Measurements from ENCODE around the gene TPCN2. TPM values are rescaled to one million over a fixed set of nuclear protein-coding genes. Genes with fewer than 3 reads are reported as not detected.

The TPCN2 gene
- polyA plus RNA-seq, 2 donors: 6.5 to 12.1 TPM

DNA sequence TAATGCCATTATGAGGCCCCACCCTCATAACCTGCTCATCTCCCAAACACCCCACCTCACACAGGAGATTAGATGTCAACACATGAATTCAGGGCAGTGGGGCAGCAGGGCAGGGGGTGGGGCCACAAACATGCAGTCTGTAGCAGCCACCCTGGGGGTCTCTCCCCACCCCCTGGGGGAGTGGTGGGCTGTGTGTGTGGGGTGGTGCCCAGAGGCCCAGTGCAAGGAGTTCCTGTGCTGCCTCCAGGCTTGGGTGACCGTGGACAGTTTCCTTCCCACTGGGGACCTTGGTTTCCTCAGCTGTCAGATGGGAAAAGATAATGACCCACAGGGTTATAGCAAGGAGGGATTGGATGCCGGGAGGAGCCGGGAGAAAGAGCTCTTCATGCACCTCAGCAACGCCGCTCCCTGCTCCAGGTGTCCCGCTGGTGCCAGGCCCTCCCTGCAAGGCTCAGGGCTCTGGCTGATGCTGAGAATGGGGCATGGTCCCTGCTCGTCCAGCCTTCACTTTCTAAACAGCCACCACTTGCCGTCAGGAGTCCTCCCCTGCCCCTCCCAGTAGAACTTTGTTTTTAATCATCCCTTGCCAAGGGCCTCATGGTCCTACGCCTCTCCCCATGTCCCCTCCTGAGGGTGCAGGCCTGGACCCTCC is 33.7 kb upstream of the TPCN2 start:
- Histone ChIP-seq H3K36me3 (ENCODE audit: control insufficient read depth in 2 of 2, insufficient read depth in 2 of 2, low read length in 1 of 2) (no peaks in the 10 kb centered on the region), H3K4me3 (ENCODE audit: low read depth in 1 of 2, low read length in 2 of 2) (no peak overlapping the region), H3K9me3 (ENCODE audit: control insufficient read depth in 2 of 2, insufficient read depth in 1 of 2, low read depth in 1 of 2, low read length in 1 of 2) (peaks cover 0 to 2% of the 10 kb centered on the region in 2 donors), H3K4me1 (ENCODE audit: control insufficient read depth in 2 of 2, insufficient read depth in 2 of 2, low read length in 1 of 2) (peaks cover 4 to 11% of the 10 kb centered on the region in 2 donors), H3K27me3 (ENCODE audit: control insufficient read depth in 1 of 2, insufficient read depth in 2 of 2, low read length in 2 of 2) (no peaks in the 10 kb centered on the region), H3K27ac (ENCODE audit: low read depth in 2 of 2, low read length in 1 of 2) (peak overlapping the region; percentile 80 to 84)
- 68 to 71% methylated on average over 9 of the region's 9 CpGs for WGBS, 2 donors

DNA sequence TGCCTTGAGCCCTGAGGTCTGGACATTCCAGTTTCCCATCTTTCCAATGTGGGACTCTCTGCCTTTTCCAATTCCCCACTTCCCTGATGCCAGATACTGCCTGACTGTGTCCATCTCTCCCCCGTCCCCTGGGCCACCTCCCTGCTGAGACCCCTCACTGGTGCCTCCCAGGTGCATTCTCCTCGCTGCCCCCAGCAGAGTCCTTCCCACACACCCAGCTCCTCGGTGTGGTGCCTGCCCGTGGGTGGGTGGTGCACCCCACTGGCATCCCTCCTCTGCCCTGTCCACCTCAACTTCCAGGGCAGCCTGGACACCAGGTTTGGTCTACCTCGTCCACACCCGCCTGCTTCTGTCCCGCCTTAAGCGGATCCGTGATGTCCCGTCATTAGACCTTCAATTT is 30.8 kb upstream of the TPCN2 start:
- Histone ChIP-seq H3K4me3 (ENCODE audit: low read depth in 1 of 2, low read length in 2 of 2) (no peak overlapping the region), H3K27me3 (ENCODE audit: control insufficient read depth in 1 of 2, insufficient read depth in 2 of 2, low read length in 2 of 2) (no peaks in the 10 kb centered on the region), H3K9me3 (ENCODE audit: control insufficient read depth in 2 of 2, insufficient read depth in 1 of 2, low read depth in 1 of 2, low read length in 1 of 2) (peaks cover 0 to 2% of the 10 kb centered on the region in 2 donors), H3K36me3 (ENCODE audit: control insufficient read depth in 2 of 2, insufficient read depth in 2 of 2, low read length in 1 of 2) (no peaks in the 10 kb centered on the region), H3K27ac (ENCODE audit: low read depth in 2 of 2, low read length in 1 of 2) (no peak overlapping the region), H3K4me1 (ENCODE audit: control insufficient read depth in 2 of 2, insufficient read depth in 2 of 2, low read length in 1 of 2) (peaks cover 0 to 4% of the 10 kb centered on the region in 2 donors)
- WGBS, 2 donors: 87 to 88% methylated on average over 10 of the region's 10 CpGs

DNA sequence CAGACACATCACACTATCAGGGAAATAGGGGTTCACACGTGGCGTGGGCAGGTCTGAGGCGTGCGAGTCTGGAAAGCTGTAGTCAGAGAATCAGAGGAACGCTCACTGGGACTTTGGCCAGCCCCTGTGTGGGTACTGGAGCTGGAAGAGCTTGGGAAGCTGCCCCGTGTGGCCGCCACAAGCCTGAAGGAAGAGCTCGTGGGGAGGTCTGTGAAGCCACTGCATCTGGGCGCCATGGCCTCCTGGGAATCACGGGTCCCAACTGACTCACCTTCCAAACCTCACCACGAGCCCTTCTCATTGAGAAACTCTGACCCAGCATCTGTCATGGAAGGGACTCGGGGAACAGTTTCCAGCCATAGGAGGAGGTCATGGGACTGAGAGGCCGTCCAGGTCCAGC is 29.8 kb upstream of the TPCN2 start:
- WGBS, 2 donors: 66 to 67% methylated on average over 13 of the region's 13 CpGs
- peaks cover 0 to 4% of the 10 kb centered on the region in 2 donors for H3K4me1 ChIP-seq (ENCODE audit: control insufficient read depth in 2 of 2, insufficient read depth in 2 of 2, low read length in 1 of 2)
- no peaks in the 10 kb centered on the region for H3K27me3 ChIP-seq (ENCODE audit: control insufficient read depth in 1 of 2, insufficient read depth in 2 of 2, low read length in 2 of 2)
- no peaks in the 10 kb centered on the region for H3K36me3 ChIP-seq (ENCODE audit: control insufficient read depth in 2 of 2, insufficient read depth in 2 of 2, low read length in 1 of 2)
- peaks cover 0 to 2% of the 10 kb centered on the region in 2 donors for H3K9me3 ChIP-seq (ENCODE audit: control insufficient read depth in 2 of 2, insufficient read depth in 1 of 2, low read depth in 1 of 2, low read length in 1 of 2)
- H3K27ac ChIP-seq (ENCODE audit: low read depth in 2 of 2, low read length in 1 of 2): peak overlapping the region in 1 of 2 donors; percentile 57
- no peak overlapping the region for H3K4me3 ChIP-seq (ENCODE audit: low read depth in 1 of 2, low read length in 2 of 2)

DNA sequence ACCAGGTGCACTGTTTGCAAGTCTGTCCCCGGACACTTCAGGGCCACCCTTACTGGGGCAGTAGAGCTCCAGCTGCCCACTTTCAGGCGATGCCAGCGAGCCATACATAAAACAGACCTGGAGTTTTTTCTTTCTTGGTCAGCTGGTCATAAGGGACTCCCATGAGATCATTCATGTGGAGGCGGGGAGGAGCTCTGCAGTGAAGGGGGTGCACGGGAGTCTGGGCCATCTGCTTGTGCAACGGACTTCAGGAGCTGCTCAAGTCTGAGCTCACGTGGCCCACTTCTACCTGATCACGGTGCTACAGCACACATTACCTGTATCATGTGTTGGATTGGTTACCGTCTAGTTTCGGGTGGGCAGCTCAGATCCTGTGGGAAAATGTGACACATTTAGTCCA is 26.5 kb upstream of the TPCN2 start:
- no peak overlapping the region for H3K4me3 ChIP-seq (ENCODE audit: low read depth in 1 of 2, low read length in 2 of 2)
- H3K27me3 ChIP-seq (ENCODE audit: control insufficient read depth in 1 of 2, insufficient read depth in 2 of 2, low read length in 2 of 2): no peaks in the 10 kb centered on the region
- no peak overlapping the region for H3K27ac ChIP-seq (ENCODE audit: low read depth in 2 of 2, low read length in 1 of 2)
- no peaks in the 10 kb centered on the region for H3K4me1 ChIP-seq (ENCODE audit: control insufficient read depth in 2 of 2, insufficient read depth in 2 of 2, low read length in 1 of 2)
- no peaks in the 10 kb centered on the region for H3K36me3 ChIP-seq (ENCODE audit: control insufficient read depth in 2 of 2, insufficient read depth in 2 of 2, low read length in 1 of 2)
- 73 to 74% methylated on average over 10 of the region's 10 CpGs for WGBS, 2 donors
- no peaks in the 10 kb centered on the region for H3K9me3 ChIP-seq (ENCODE audit: control insufficient read depth in 2 of 2, insufficient read depth in 1 of 2, low read depth in 1 of 2, low read length in 1 of 2)

DNA sequence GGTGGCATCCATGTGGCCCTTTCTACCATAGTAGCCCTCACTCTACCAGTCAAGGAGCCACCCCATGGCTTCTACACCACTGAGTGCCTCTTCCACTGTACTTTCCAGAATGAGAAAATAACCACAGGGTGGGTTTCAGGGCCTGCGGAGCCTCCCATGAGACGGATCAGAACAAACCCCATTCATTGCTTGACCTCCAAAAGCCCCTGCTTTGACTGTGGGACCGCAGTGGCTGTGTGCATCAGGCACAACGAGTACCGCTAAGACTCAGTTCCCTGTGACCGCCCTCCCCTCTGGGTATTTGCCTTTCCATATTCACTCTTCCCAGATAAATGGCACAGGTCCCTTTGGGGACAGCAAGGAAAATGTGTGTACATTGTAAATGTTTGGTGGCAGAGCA is 24.2 kb upstream of the TPCN2 start:
- H3K4me3 ChIP-seq (ENCODE audit: low read depth in 1 of 2, low read length in 2 of 2): no peak overlapping the region
- no peaks in the 10 kb centered on the region for H3K27me3 ChIP-seq (ENCODE audit: control insufficient read depth in 1 of 2, insufficient read depth in 2 of 2, low read length in 2 of 2)
- H3K27ac ChIP-seq (ENCODE audit: low read depth in 2 of 2, low read length in 1 of 2): no peak overlapping the region
- no peaks in the 10 kb centered on the region for H3K36me3 ChIP-seq (ENCODE audit: control insufficient read depth in 2 of 2, insufficient read depth in 2 of 2, low read length in 1 of 2)
- WGBS, 2 donors: 84 to 86% methylated on average over 6 of the region's 6 CpGs
- no peaks in the 10 kb centered on the region for H3K4me1 ChIP-seq (ENCODE audit: control insufficient read depth in 2 of 2, insufficient read depth in 2 of 2, low read length in 1 of 2)
- no peaks in the 10 kb centered on the region for H3K9me3 ChIP-seq (ENCODE audit: control insufficient read depth in 2 of 2, insufficient read depth in 1 of 2, low read depth in 1 of 2, low read length in 1 of 2)

DNA sequence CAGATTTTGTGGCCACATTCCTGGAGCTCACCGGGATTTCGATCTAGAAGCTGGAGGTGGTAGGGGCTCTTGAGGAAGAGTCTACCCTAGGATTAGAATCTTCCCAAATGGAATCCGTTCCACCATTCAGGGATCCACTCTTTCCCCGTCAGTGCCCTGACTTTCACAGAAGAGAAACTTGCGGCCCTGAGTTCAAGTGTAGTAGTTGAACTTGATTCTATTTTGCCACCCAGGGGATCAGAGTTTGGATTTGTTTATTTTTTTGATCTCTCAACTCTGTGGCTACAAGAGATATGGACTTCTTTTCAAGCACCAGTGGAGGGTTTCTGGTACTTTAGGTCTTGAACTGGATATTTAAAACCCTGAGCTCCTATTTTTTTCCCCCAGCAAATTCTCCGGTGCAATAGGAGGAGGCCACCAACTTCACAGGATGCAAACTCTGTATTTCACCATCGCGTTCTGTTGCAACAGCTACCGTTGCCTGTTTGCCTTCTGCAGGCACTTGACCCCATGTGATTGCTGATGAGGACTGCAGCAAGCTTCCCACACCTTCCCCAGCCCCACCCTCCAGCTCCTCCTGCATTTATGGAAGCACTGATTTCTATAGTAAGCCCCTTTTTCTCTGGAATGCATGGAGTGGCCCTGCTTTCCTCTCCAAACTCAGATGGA is 20.9 kb upstream of the TPCN2 start:
- Histone ChIP-seq H3K9me3 (ENCODE audit: control insufficient read depth in 2 of 2, insufficient read depth in 1 of 2, low read depth in 1 of 2, low read length in 1 of 2) (no peaks in the 10 kb centered on the region), H3K36me3 (ENCODE audit: control insufficient read depth in 2 of 2, insufficient read depth in 2 of 2, low read length in 1 of 2) (no peaks in the 10 kb centered on the region), H3K4me1 (ENCODE audit: control insufficient read depth in 2 of 2, insufficient read depth in 2 of 2, low read length in 1 of 2) (no peaks in the 10 kb centered on the region), H3K27ac (ENCODE audit: low read depth in 2 of 2, low read length in 1 of 2) (no peak overlapping the region), H3K4me3 (ENCODE audit: low read depth in 1 of 2, low read length in 2 of 2) (no peak overlapping the region), H3K27me3 (ENCODE audit: control insufficient read depth in 1 of 2, insufficient read depth in 2 of 2, low read length in 2 of 2) (no peaks in the 10 kb centered on the region)
- 72 to 74% methylated on average over 9 of the region's 9 CpGs for WGBS, 2 donors

DNA sequence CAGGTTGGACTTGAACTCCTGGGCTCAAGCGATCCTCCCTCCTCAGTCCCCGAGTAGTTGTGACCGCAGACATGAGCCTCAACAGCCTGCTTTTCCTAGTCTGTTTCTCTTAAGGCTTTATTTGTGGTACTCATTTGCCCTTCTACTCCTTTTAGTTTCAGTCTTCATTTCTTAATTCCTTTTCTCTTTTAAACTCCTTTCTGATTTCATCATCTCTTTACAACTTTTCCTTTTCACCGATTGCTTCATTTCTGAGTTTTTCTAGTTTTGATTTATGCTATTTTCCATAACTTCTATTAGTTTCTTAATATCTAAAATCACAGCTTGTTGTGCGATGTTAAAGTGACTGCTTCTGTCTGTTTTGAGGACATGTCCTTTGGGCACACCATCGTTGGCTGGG is 18.4 kb upstream of the TPCN2 start:
- 77 to 84% methylated on average over 6 of the region's 6 CpGs for WGBS, 2 donors
- peaks cover 0 to 2% of the 10 kb centered on the region in 2 donors for H3K9me3 ChIP-seq (ENCODE audit: control insufficient read depth in 2 of 2, insufficient read depth in 1 of 2, low read depth in 1 of 2, low read length in 1 of 2)
- H3K27ac ChIP-seq (ENCODE audit: low read depth in 2 of 2, low read length in 1 of 2): no peak overlapping the region
- H3K27me3 ChIP-seq (ENCODE audit: control insufficient read depth in 1 of 2, insufficient read depth in 2 of 2, low read length in 2 of 2): no peaks in the 10 kb centered on the region
- no peaks in the 10 kb centered on the region for H3K36me3 ChIP-seq (ENCODE audit: control insufficient read depth in 2 of 2, insufficient read depth in 2 of 2, low read length in 1 of 2)
- no peaks in the 10 kb centered on the region for H3K4me1 ChIP-seq (ENCODE audit: control insufficient read depth in 2 of 2, insufficient read depth in 2 of 2, low read length in 1 of 2)
- H3K4me3 ChIP-seq (ENCODE audit: low read depth in 1 of 2, low read length in 2 of 2): no peak overlapping the region

DNA sequence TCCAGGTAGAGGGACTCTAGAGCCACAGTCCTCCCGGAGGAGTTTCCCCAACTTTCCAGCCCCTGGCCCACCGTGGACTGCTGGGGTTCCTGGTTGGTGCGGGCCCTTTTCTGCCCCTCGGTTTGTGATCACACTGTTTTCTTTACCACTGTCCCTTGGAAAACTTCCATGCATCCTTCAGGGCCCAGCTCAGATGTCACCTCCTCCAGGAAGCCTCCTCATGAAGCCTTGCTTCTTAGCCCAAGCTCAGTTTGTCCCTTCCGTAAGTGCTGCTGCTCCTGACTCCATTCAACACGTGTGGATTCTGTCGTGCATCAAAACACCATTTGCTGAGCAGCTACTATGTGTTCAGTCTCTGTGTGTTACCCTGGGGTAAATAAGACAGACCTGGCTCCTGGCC is 15.9 kb upstream of the TPCN2 start:
- Histone ChIP-seq H3K9me3 (ENCODE audit: control insufficient read depth in 2 of 2, insufficient read depth in 1 of 2, low read depth in 1 of 2, low read length in 1 of 2) (peaks cover 0 to 2% of the 10 kb centered on the region in 2 donors), H3K4me1 (ENCODE audit: control insufficient read depth in 2 of 2, insufficient read depth in 2 of 2, low read length in 1 of 2) (no peaks in the 10 kb centered on the region), H3K4me3 (ENCODE audit: low read depth in 1 of 2, low read length in 2 of 2) (no peak overlapping the region), H3K36me3 (ENCODE audit: control insufficient read depth in 2 of 2, insufficient read depth in 2 of 2, low read length in 1 of 2) (no peaks in the 10 kb centered on the region), H3K27me3 (ENCODE audit: control insufficient read depth in 1 of 2, insufficient read depth in 2 of 2, low read length in 2 of 2) (no peaks in the 10 kb centered on the region), H3K27ac (ENCODE audit: low read depth in 2 of 2, low read length in 1 of 2) (no peak overlapping the region)
- WGBS, 2 donors: 78 to 85% methylated on average over 7 of the region's 7 CpGs

DNA sequence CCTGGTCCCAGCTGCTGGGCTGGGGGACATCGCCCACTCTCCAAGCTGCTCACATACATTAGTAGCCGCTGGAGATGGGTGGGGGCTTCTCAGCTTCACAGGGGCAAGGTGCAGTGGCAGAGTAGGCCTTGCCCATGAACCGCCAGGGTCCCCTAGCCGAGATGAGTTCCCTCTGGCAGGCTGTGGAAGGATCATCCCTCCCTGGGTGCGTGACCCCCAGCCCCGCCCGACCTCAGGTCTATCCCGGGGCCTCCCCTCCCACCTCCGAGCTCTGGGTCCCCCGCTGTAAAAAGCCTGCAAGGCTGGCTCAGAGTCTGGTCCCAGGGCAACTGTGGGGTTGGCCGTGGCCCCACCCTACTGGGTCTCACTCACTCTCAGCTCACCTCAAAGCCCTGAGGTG is 15.3 kb upstream of the TPCN2 start:
- Histone ChIP-seq H3K9me3 (ENCODE audit: control insufficient read depth in 2 of 2, insufficient read depth in 1 of 2, low read depth in 1 of 2, low read length in 1 of 2) (peaks cover 0 to 2% of the 10 kb centered on the region in 2 donors), H3K4me1 (ENCODE audit: control insufficient read depth in 2 of 2, insufficient read depth in 2 of 2, low read length in 1 of 2) (no peaks in the 10 kb centered on the region), H3K27ac (ENCODE audit: low read depth in 2 of 2, low read length in 1 of 2) (no peak overlapping the region), H3K36me3 (ENCODE audit: control insufficient read depth in 2 of 2, insufficient read depth in 2 of 2, low read length in 1 of 2) (no peaks in the 10 kb centered on the region), H3K27me3 (ENCODE audit: control insufficient read depth in 1 of 2, insufficient read depth in 2 of 2, low read length in 2 of 2) (no peaks in the 10 kb centered on the region), H3K4me3 (ENCODE audit: low read depth in 1 of 2, low read length in 2 of 2) (no peak overlapping the region)
- WGBS, 2 donors: 76 to 82% methylated on average over 11 of the region's 11 CpGs
